Gastroesophageal sphincter (tissue), 4 donors: Measurements from ENCODE around the gene KCNMB2. TPM values are rescaled to one million over a fixed set of nuclear protein-coding genes. Genes with fewer than 3 reads are reported as not detected.

Experiments
- ATAC-seq: fragments of 150-250 bp; one replicate; pipeline ENCODE4 v1.9.1; 2016; ENCODE audit warnings: mild to moderate bottlenecking, moderate library complexity
- H3K27ac ChIP-seq, 4 donors: fragments of 200-600 bp; sonication (generic) in 3 of 4; 1 replicate in 3 of 4; 2 replicates in 1 of 4; pipeline ENCODE4 v1.5.1; 2016 to 2019
- H3K27me3 ChIP-seq: fragments of 200-600 bp; sonication (generic); one replicate; pipeline ENCODE4 v1.5.1; 2019
- H3K36me3 ChIP-seq, 2 donors: fragments of 200-600 bp; sonication (generic); one replicate each; pipeline ENCODE4 v1.5.1; 2019; ENCODE audit warnings: control low read depth in 1 of 2
- H3K4me1 ChIP-seq, 3 donors: fragments of 200-600 bp; sonication (generic); 1 replicate in 2 of 3; 2 replicates in 1 of 3; pipeline ENCODE4 v1.5.1; 2016 to 2019; ENCODE audit warnings: control low read depth in 2 of 3
- H3K4me3 ChIP-seq, 2 donors: fragments of 200-600 bp; sonication (generic); one replicate each; pipeline ENCODE4 v1.5.1; 2019; ENCODE audit warnings: mild to moderate bottlenecking in 1 of 2, moderate library complexity in 1 of 2
- H3K9me3 ChIP-seq, 3 donors: fragments of 200-600 bp; sonication (generic); one replicate each; pipeline ENCODE4 v1.5.1; 2017 to 2019; ENCODE audit warnings: control low read depth in 2 of 3
- CTCF ChIP-seq, 4 experiments: fragments of 200-600 bp in 2 of 4; fragments of 450-650 bp in 2 of 4; sonication (generic) in 1 of 4; IDR thresholded peaks; one replicate each; pipeline ENCODE4 v1.5.1; 2017 to 2019; ENCODE audit warnings: antibody characterized with exemption in 4 of 4, mild to moderate bottlenecking in 2 of 4, moderate library complexity in 2 of 4
- EP300 ChIP-seq: sonication (generic); formaldehyde crosslinking; IDR thresholded peaks from one replicate; pipeline ENCODE4 v1.6.1; 2017; ENCODE audit warnings: antibody characterized with exemption, mild to moderate bottlenecking
- POLR2A ChIP-seq, 2 donors: fragments of 450-650 bp; IDR thresholded peaks; one replicate each; pipeline ENCODE4 v1.6.1; 2017; ENCODE audit warnings: antibody characterized with exemption in 2 of 2, mild to moderate bottlenecking in 2 of 2, moderate library complexity in 1 of 2
- POLR2AphosphoS5 ChIP-seq: sonication (generic); formaldehyde crosslinking; IDR thresholded peaks from one replicate; pipeline ENCODE4 v1.6.1; 2017; ENCODE audit warnings: antibody characterized with exemption
- WGBS, 2 donors: methylation state at CpG; one replicate each; pipeline ENCODE4 v1.1.5; 2018; ENCODE audit warnings: low coverage in 1 of 2; 5-methylcytosine and 5-hydroxymethylcytosine counted together
- total RNA-seq, 4 donors: library from RNA; depleted of rRNA; stranded (reverse); fragments of >200 nt; gene quantifications; one replicate each; pipeline ENCODE4 v1.1.0, GENCODE V29; 2016

Gene KCNMB2
- total RNA-seq, 4 donors from 2014 or later: 1.3 TPM; not detected in 3

GRCh38 chr3:178875836-178876235 lies 339.6 kb downstream of the KCNMB2 start:
- Histone ChIP-seq H3K27ac (no peak overlapping the region), H3K27me3 (no peaks in the 10 kb centered on the region), H3K4me3 (no peak overlapping the region), H3K4me1 (peaks cover 0 to 10% (median 0%) of the 10 kb centered on the region in 3 donors), H3K9me3 (no peaks in the 10 kb centered on the region), H3K36me3 (no peaks in the 10 kb centered on the region)
- ATAC-seq: no peak
- WGBS, 2 donors: 34 to 38% methylated on average over 5 of the region's 5 CpGs
- no peak for TF ChIP-seq EP300
- TF ChIP-seq POLR2A (IDR thresholded peaks at IDR 0.05): no peak
- TF ChIP-seq POLR2AphosphoS5: no peak
- no peak for TF ChIP-seq CTCF (IDR thresholded peaks at IDR 0.05)

- 60 to 100% methylated on average over 1 of the region's 1 CpG for WGBS, 2 donors
- no peak overlapping the region for H3K4me3 ChIP-seq
- no peak for ATAC-seq
- H3K27me3 ChIP-seq: no peaks in the 10 kb centered on the region
- no peak overlapping the region for H3K27ac ChIP-seq
- peaks cover 0 to 8% (median 0%) of the 10 kb centered on the region in 3 donors for H3K4me1 ChIP-seq
- no peak for TF ChIP-seq CTCF (IDR thresholded peaks at IDR 0.05)
- TF ChIP-seq POLR2AphosphoS5: no peak
- TF ChIP-seq POLR2A (IDR thresholded peaks at IDR 0.05): no peak
- no peak for TF ChIP-seq EP300
- H3K9me3 ChIP-seq: no peaks in the 10 kb centered on the region
- no peaks in the 10 kb centered on the region for H3K36me3 ChIP-seq
Observed at GRCh38 chr3:178880274-178880673, 344.0 kb downstream of the KCNMB2 start.
